ENCODE data around the gene ZSWIM5. TPM values are rescaled to one million over a fixed set of nuclear protein-coding genes. Genes with fewer than 3 reads are reported as not detected.
"Not testable (repeated sequence)": the region's sequence is repeated elsewhere in the genome, so short reads cannot be mapped to it uniquely, and the experiment has no call there.

The ZSWIM5 gene
- total RNA-seq, 1 donor from 2014 or later, result 4.1 TPM

- Histone ChIP-seq H3K9me3 (no peaks in the 10 kb centered on the region), H3K4me1 (no peaks in the 10 kb centered on the region), H3K36me3 (no peaks in the 10 kb centered on the region), H3K27ac (no peak overlapping the region), H3K4me3 (no peak overlapping the region), H3K27me3 (no peaks in the 10 kb centered on the region)
- ATAC-seq, result no peak
- DNase-seq, result no peak
- TF ChIP-seq CTCF (IDR thresholded peaks at IDR 0.05), result no peak
- intact Hi-C loops (cut with DNase I), result no loop called here
Measured at GRCh38 chr1:45177452-45177851, 29.0 kb downstream of the ZSWIM5 start.

GRCh38 chr1:45172764-45173163 lies 33.6 kb downstream of the ZSWIM5 start:
- no peak for ATAC-seq
- H3K27ac ChIP-seq, result no peak overlapping the region
- no peak for DNase-seq
- intact Hi-C loops (cut with DNase I), result no loop called here
- H3K4me3 ChIP-seq, result no peak overlapping the region
- no peaks in the 10 kb centered on the region for H3K27me3 ChIP-seq
- H3K4me1 ChIP-seq, result no peaks in the 10 kb centered on the region
- TF ChIP-seq CTCF (IDR thresholded peaks at IDR 0.05), result no peak
- H3K9me3 ChIP-seq, result no peaks in the 10 kb centered on the region
- no peaks in the 10 kb centered on the region for H3K36me3 ChIP-seq

GRCh38 chr1:45172005-45172404 lies 34.4 kb downstream of the ZSWIM5 start:
- ATAC-seq, result peak; percentile 39

GRCh38 chr1:45171575-45171974 lies 34.8 kb downstream of the ZSWIM5 start:
- Histone ChIP-seq H3K4me1 (no peaks in the 10 kb centered on the region), H3K36me3 (no peaks in the 10 kb centered on the region), H3K9me3 (no peaks in the 10 kb centered on the region), H3K27me3 (no peaks in the 10 kb centered on the region), H3K27ac (no peak overlapping the region), H3K4me3 (no peak overlapping the region)
- intact Hi-C loops (cut with DNase I), result no loop called here
- no peak for ATAC-seq
- TF ChIP-seq CTCF (IDR thresholded peaks at IDR 0.05), result no peak
- no peak for DNase-seq

More at GRCh38 chr1:45172005-45172404, 34.4 kb downstream of the ZSWIM5 start:
- H3K36me3 ChIP-seq, result no peaks in the 10 kb centered on the region
- intact Hi-C loops (cut with DNase I), result no loop called here
- no peaks in the 10 kb centered on the region for H3K4me1 ChIP-seq
- H3K27ac ChIP-seq, result no peak overlapping the region
- no peak overlapping the region for H3K4me3 ChIP-seq
- no peaks in the 10 kb centered on the region for H3K9me3 ChIP-seq
- DNase-seq, result no peak
- H3K27me3 ChIP-seq, result no peaks in the 10 kb centered on the region
- no peak for TF ChIP-seq CTCF (IDR thresholded peaks at IDR 0.05)

GRCh38 chr1:45170151-45170742 lies 36.2 kb downstream of the ZSWIM5 start:
- Histone ChIP-seq H3K27me3 (no peaks in the 10 kb centered on the region), H3K36me3 (no peaks in the 10 kb centered on the region), H3K4me1 (no peaks in the 10 kb centered on the region), H3K9me3 (no peaks in the 10 kb centered on the region), H3K27ac (no peak overlapping the region), H3K4me3 (no peak overlapping the region)
- no peak for TF ChIP-seq CTCF (IDR thresholded peaks at IDR 0.05)
- intact Hi-C loops (cut with DNase I), result no loop called here
- ATAC-seq (no peak), DNase-seq (no peak)

- DNase-seq; H3K27me3 ChIP-seq; H3K4me1 ChIP-seq; H3K4me3 ChIP-seq; intact Hi-C loops (cut with DNase I); ATAC-seq; H3K9me3 ChIP-seq; H3K27ac ChIP-seq; H3K36me3 ChIP-seq: not testable (repeated sequence)
Measured at GRCh38 chr1:45167947-45168346, 38.5 kb downstream of the ZSWIM5 start.

GRCh38 chr1:45164307-45164706 lies 42.1 kb downstream of the ZSWIM5 start:
- intact Hi-C loops (cut with DNase I); H3K9me3 ChIP-seq; ATAC-seq; H3K4me3 ChIP-seq; H3K27me3 ChIP-seq; H3K36me3 ChIP-seq; H3K4me1 ChIP-seq; DNase-seq; H3K27ac ChIP-seq: not testable (repeated sequence)

GRCh38 chr1:45163111-45163510 lies 43.3 kb downstream of the ZSWIM5 start:
- H3K4me3 ChIP-seq; ATAC-seq; H3K9me3 ChIP-seq; intact Hi-C loops (cut with DNase I); DNase-seq; H3K27ac ChIP-seq; H3K36me3 ChIP-seq; H3K27me3 ChIP-seq; H3K4me1 ChIP-seq: not testable (repeated sequence)

GRCh38 chr1:45162041-45163035 lies 44.1 kb downstream of the ZSWIM5 start:
- H3K27me3 ChIP-seq; H3K4me3 ChIP-seq; H3K4me1 ChIP-seq; H3K9me3 ChIP-seq; H3K27ac ChIP-seq; ATAC-seq; H3K36me3 ChIP-seq; DNase-seq; intact Hi-C loops (cut with DNase I): not testable (repeated sequence)

Data from upper lobe of right lung (tissue), 1 donor.